Lower lobe of right lung (tissue), 2 donors: ENCODE results near the gene TEX53. TPM values are rescaled to one million over a fixed set of nuclear protein-coding genes. Genes with fewer than 3 reads are reported as not detected.

Experiments used
- ATAC-seq, 2 donors: fragments of 200-7000 bp; cut with Tn5 transposase; one replicate each; pipeline ENCODE4 v1.9.1; 2020 to 2022; ENCODE audit warnings: mild to moderate bottlenecking in 2 of 2, moderate library complexity in 2 of 2
- DNase-seq: peaks from one replicate; pipeline ENCODE4 v3.0.0-alpha.2; 2020
- H3K27ac ChIP-seq: fragments of 200-600 bp; one replicate; pipeline ENCODE4 v1.8.0; 2022
- H3K27me3 ChIP-seq: fragments of 200-600 bp; one replicate; pipeline ENCODE4 v1.8.0; 2022; ENCODE audit warnings: low read depth
- H3K36me3 ChIP-seq: fragments of 200-600 bp; one replicate; pipeline ENCODE4 v1.8.0; 2022; ENCODE audit warnings: mild to moderate bottlenecking
- H3K4me1 ChIP-seq: fragments of 200-600 bp; one replicate; pipeline ENCODE4 v1.8.0; 2022
- H3K4me3 ChIP-seq: fragments of 200-600 bp; one replicate; pipeline ENCODE4 v1.8.0; 2022; ENCODE audit warnings: mild to moderate bottlenecking
- H3K9me3 ChIP-seq: fragments of 200-600 bp; one replicate; pipeline ENCODE4 v1.8.0; 2022
- intact Hi-C: fragments of 100-400 bp; cut with DNase I; formaldehyde crosslinking; loops from one replicate; pipeline ENCODE4 v1.11.0; 2022
- total RNA-seq: library from RNA; stranded (reverse); fragmentation: NEBNext Ultra II Directional; extraction: Animal tissue kit (Norgen Biotek cat#: 25700); gene quantifications from one replicate; pipeline ENCODE4 v1.2.1, GENCODE V29; 2021
- TF ChIP-seq, protein P1 (sequence below): fragments of 200-600 bp; IDR thresholded peaks from one replicate; pipeline ENCODE4 v1.8.0; 2022; ENCODE audit warnings: antibody characterized with exemption, mild to moderate bottlenecking
- donor health status: DM: no; HTN: yes; CAD: no; lungs with severe emphysema.

The TEX53 gene
- total RNA-seq, 1 donor from 2014 or later: not detected

DNA sequence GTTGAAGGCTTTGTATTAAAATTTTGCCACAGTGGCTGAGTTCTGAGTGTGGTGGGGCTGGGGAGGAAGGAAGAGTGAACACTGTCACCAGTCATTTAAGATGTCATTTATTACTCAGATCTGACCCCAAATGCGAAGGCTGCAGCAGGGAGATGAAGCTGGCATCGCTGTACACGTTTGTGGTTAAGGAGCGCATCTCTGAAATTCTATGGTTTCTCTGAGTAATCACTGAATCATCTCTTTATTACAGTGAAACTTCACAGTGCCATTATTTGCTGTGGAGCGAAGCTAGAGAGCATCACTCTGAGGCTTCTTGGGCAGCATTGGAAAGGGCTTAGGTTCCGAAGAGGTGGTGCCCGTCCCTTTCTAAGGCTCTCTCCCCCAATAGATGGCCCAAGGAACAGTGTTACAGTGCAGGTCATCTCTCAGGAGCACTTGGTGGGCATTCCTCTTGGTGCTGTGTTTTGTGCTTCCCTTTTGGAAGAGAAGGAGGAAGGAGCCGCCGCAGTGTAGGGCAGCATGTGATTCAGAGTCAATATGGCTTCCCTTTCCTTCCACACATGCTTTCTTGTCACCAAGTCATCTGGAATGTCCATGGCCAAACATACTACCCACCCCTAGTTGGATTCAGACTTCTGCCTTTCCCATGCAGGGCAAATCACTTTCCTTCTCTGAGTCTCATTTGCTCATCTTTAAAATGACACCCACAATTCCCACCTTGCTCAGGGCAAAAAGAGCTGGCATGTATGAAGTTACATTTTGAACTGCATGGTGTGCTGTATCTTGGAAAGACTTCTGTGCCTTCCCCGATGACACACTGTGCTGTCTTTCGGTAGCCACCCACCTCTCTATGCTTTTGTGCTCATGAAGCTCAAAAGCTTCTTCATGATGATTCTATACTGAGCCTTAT, 33.7 kb upstream of the TEX53 start:
- Histone ChIP-seq H3K36me3 (no peaks in the 10 kb centered on the region), H3K9me3 (no peaks in the 10 kb centered on the region), H3K4me3 (no peak overlapping the region), H3K27ac (no peak overlapping the region), H3K4me1 (no peaks in the 10 kb centered on the region), H3K27me3 (no peaks in the 10 kb centered on the region)
- intact Hi-C loops: no loop called here
- DNase-seq: no peak
- TF ChIP-seq, protein P1, sequence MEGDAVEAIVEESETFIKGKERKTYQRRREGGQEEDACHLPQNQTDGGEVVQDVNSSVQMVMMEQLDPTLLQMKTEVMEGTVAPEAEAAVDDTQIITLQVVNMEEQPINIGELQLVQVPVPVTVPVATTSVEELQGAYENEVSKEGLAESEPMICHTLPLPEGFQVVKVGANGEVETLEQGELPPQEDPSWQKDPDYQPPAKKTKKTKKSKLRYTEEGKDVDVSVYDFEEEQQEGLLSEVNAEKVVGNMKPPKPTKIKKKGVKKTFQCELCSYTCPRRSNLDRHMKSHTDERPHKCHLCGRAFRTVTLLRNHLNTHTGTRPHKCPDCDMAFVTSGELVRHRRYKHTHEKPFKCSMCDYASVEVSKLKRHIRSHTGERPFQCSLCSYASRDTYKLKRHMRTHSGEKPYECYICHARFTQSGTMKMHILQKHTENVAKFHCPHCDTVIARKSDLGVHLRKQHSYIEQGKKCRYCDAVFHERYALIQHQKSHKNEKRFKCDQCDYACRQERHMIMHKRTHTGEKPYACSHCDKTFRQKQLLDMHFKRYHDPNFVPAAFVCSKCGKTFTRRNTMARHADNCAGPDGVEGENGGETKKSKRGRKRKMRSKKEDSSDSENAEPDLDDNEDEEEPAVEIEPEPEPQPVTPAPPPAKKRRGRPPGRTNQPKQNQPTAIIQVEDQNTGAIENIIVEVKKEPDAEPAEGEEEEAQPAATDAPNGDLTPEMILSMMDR: no peak
- ATAC-seq: no peak

DNA sequence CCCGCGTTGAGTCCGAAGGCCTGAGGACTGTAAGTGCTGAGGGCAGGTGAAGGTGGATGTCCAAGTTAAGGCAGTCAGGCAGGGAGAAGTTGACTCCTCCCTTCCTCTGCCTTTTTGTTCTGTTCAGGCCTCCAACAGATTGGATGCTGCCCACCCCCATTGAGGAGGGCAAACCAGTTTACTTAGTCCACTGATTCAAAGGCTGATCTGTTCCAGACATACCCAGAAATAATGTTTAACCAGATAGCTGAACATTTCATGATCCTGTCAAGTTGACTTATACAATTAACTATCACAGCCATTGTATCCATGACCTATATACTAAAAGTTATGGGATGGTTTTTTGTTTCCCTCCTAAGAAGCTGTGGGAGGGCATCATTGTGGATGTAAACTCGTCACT, 32.7 kb upstream of the TEX53 start:
- Histone ChIP-seq H3K4me1 (no peaks in the 10 kb centered on the region), H3K27me3 (no peaks in the 10 kb centered on the region), H3K36me3 (no peaks in the 10 kb centered on the region), H3K4me3 (no peak overlapping the region), H3K9me3 (no peaks in the 10 kb centered on the region), H3K27ac (no peak overlapping the region)
- intact Hi-C loops: no loop called here
- TF ChIP-seq, protein P1: no peak
- DNase-seq (no peak), ATAC-seq (no peak)

DNA sequence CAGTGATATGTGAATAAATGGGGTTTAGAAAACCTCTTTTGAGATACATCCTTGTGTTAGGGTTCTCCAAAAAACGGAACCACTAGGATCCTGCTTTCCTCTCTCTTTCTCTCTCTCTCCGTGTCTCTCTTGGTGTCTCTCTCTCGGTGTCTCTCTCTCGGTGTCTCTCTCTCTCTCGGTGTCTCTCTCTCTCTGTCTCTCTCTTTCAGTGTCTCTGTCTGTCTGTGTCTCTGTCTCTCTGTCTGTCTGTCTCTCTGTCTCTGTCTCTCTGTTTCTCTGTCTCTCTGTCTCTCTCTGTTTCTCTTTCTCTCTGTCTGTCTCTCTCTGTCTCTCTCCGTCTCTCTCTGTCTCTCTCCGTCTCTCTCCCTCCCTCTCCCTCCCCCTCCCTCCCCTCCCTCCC, 32.2 kb upstream of the TEX53 start:
- TF ChIP-seq, protein P1: no peak
- Histone ChIP-seq H3K36me3 (no peaks in the 10 kb centered on the region), H3K4me3 (no peak overlapping the region), H3K27me3 (no peaks in the 10 kb centered on the region), H3K9me3 (no peaks in the 10 kb centered on the region), H3K4me1 (no peaks in the 10 kb centered on the region), H3K27ac (no peak overlapping the region)
- ATAC-seq (no peak), DNase-seq (no peak)
- intact Hi-C loops: no loop called here

DNA sequence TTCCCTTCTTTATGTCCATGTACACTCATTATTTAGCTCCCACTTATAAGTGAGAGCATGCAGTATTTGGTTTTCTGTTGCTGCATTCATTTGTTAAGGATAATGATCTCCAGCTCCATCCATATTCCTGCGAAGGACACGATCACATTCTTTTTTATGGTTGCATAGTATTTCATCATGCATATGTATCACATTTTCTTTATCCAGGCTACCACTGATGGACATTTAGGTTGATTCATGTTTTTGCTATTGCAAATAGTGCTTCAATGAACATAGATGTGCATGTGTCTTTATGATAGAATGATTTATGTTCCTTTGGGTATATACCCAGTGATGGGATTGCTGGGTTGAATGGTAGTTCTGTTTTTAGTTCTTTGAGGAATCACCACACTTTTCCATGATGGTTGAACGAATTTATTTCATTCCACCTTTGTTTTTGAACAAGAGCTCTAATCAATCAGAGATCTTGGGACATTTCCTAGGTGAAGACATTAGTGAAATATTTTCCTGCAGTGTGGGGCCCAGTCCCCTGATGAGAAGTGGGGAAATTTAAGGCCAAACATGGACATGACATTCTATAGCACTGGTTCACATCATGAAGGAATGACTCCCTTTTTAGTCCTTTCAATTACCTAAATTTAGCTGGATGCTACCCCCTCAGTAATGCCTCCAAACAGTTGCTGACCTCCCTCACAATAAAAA, 31.5 kb upstream of the TEX53 start:
- Histone ChIP-seq H3K27ac (no peak overlapping the region), H3K4me3 (no peak overlapping the region), H3K4me1 (no peaks in the 10 kb centered on the region), H3K36me3 (no peaks in the 10 kb centered on the region), H3K27me3 (no peaks in the 10 kb centered on the region), H3K9me3 (no peaks in the 10 kb centered on the region)
- DNase-seq (no peak), ATAC-seq (no peak)
- intact Hi-C loops: no loop called here
- TF ChIP-seq, protein P1: no peak

DNA sequence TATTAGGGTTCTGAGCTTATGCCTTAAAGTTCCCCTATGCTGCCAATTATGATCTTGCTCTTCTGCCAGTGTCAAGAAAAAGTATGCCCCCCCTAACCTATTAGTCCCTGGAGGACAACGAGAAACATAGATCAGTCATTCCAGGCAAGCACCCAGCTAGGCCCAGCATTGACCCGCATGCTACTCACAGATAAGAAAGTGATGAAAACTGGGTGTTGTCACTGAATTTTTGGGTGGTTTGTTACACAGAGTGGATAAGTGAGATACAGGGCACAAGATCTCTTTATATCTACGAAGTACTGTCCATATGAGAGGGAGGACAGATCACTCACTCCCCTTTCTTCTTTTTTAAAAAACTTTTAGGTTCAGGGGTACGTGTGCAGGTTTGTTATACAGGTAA, 30.8 kb upstream of the TEX53 start:
- ATAC-seq: no peak
- Histone ChIP-seq H3K4me3 (no peak overlapping the region), H3K36me3 (no peaks in the 10 kb centered on the region), H3K4me1 (no peaks in the 10 kb centered on the region), H3K9me3 (no peaks in the 10 kb centered on the region), H3K27me3 (no peaks in the 10 kb centered on the region), H3K27ac (no peak overlapping the region)
- DNase-seq: no peak
- TF ChIP-seq, protein P1: no peak
- intact Hi-C loops: no loop called here
